GM12873 (cell line): ENCODE data around the gene REM2.

Source experiments
- CTCF ChIP-seq: IDR thresholded peaks from 2 replicates; pipeline ENCODE4 v1.5.1; 2012; ENCODE audit warnings: low read depth, mild to moderate bottlenecking, moderate library complexity, low read length, control low read depth; ENCODE audit not compliant: insufficient read depth; ENCODE audit errors: missing control alignments

The REM2 gene

DNA sequence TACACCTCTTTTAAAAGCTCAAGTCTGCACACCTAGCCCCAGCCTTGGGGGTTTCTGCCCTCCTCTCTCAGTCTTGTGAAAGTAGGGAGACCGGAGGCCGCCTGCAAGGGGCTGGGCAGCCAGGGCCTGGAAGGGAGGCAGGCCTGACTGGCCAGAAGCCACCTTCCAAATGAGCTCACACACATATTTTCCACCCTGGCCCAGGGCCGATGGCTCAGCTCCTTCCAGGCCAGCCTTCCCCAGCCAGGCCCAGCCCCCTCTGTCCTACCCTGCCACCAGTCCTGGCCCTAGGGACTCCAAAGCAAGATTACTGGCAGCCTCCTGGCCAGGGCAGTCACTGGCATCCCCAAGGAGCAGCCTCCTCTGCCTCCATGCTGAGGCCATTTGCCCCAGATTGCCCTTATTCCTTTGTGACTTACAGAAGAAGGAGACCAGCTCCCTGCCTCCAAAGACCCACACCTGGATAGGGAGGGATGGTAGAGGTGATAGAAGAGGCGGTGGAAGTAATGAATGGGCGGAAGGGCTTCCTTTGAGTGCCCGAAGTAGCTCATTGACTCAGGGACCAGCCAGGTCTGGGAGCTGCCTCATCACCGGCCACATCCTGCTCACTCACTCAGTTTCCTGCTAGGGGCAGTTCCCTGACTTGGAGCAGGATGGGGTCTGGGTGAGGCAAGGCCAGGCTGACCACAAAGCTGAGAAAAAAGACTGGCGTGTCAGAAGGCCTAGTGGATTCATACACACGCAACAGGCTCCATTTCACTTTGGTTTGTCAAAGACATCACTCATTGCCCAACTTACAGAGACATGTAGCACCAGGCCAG is 31.9 kb upstream of the REM2 start:
- no peak for TF ChIP-seq CTCF

- TF ChIP-seq CTCF, result no peak
These were observed 30.5 kb upstream of the REM2 start for GRCh38 chr14:22852599-22852939.

GRCh38 chr14:22852940-22853767 is 29.9 kb upstream of the REM2 start:
- peak; percentile 95 for TF ChIP-seq CTCF

DNA sequence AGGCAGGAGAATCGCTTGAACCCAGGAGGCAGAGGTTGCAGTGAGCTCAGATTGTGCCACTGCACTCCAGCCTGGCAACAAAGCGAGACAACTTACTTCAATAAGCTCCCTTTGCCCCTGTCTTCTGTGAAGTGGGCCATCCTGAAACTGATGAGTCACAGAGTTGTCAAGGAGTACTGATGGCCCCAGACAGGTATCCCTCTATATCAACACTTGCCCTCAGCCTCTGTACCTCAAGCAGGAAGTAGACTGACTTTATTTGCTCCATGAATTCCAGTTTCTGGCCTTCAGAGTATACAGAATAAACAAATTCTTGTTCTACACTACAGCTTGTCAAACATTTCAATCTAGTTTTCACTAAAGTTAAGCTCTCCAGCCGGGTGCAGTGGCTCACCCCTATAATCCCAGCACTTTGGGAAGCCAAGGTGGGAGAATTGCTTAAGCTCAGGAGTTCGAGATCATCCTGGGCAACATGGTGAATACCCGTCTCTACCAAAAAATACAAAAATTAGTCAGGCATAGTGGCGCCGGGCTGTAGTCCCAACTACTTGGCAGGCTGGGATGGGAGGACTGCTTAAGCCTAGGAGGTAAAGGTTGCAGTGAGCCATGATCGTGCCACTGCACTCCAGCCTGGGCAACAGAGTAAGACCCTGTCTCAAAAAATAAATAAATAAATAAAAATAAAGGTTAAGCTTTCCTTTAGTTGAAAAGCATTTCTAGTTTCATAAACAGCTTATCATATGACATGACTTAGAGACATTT is 27.9 kb upstream of the REM2 start:
- TF ChIP-seq CTCF, result no peak

DNA sequence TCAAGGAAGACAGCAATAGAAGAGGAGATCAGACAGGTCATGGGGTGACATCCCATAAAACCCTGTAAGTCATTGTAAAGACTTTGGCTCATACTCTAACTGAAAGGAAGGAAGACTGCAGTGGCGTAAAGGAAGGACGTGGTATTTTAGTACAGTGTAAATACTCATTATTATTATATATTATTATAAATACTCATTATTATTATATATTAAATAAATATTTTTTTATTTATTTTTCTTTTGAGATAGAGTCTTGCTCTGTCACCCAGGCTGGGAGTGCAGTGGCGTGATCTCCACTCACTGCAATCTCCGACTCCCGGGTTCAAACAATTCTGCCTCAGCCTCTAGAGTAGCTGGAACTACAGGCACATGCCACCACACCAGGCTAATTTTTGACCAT is 26.6 kb upstream of the REM2 start:
- no peak for TF ChIP-seq CTCF

GRCh38 chr14:22861651-22862050 is 21.4 kb upstream of the REM2 start:
- no peak for TF ChIP-seq CTCF

GRCh38 chr14:22864979-22865378 is 18.0 kb upstream of the REM2 start:
- TF ChIP-seq CTCF, result no peak
